HTR-8/SVneo (cell line): ENCODE measurements around the gene TSPEAR.
"Not testable (repeated sequence)": the region's sequence is repeated elsewhere in the genome, so short reads cannot be mapped to it uniquely, and the experiment has no call there.

ENCODE experiments used
- DNase-seq: peaks from one replicate; pipeline ENCODE4 v3.0.0; 2011; ENCODE audit warnings: low spot score, mixed read lengths; ENCODE audit not compliant: insufficient read length
- FAIRE-seq: peaks from 2 replicates; lab custom pipeline; 2011; peaks lifted over from hg19 to GRCh38; lab: Jason Lieb, UNC

Gene TSPEAR

GRCh38 chr21:44503006-44503889, 208.1 kb downstream of the TSPEAR start:
- DNase-seq, FAIRE-seq: not testable (repeated sequence)

DNA sequence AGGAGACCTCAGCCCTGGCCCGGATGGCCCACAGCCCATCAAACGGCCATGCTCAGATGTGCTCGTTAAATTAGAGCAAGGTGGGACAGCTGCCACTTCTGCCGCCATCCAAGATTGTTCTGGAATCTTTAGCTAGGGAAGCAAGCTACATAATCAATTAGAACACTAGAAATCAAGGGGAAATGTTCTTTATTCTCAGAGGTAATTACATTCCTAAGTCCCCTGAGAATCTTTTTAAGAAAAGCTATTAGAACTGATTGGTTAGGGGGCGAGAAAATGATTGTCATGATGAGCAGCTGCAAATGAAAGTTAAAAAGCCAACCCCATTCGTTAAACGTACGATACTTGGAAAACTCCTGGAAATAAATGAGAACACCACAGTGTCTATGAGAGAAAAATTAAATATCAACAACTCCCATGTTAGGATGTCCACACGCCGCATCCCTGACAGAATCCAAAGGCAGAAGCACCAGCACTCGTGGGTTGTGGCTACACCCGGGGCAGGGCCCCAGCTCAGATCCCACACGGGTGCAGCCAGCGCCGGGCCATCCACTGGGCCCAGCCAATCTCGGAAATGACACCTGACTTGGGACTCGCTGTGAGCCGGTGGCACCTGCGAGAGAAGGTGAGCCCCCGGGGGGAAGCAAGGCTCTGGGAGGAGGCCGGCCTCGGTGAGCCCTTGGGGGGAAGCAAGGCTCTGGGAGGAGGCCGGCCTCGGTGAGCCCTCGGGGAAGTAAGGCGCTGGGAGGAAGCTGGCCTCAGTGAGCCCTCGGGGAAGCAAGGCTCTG, 209.0 kb downstream of the TSPEAR start:
- DNase-seq (no peak), FAIRE-seq (no peak)

DNA sequence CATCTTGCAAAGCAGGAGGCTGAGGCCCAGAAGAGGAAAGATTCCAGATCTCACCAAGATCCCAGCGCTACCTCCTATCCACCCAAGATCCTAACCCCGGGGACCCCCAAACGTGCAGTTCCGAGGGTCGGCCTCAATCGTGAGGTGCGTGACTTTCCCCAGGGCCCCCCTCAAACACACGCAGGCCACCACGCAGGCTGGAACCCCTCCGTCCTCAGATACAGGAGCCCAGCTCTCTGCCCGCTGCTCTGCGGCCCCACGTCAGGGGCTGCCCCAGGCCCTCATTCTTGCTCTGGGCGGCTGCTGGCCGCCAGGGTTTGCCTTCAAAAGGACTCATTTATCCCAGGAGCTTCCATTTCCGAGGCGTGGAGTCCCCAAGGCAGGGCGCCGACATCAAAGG, 211.3 kb downstream of the TSPEAR start:
- no peak for FAIRE-seq
- no peak for DNase-seq

DNA sequence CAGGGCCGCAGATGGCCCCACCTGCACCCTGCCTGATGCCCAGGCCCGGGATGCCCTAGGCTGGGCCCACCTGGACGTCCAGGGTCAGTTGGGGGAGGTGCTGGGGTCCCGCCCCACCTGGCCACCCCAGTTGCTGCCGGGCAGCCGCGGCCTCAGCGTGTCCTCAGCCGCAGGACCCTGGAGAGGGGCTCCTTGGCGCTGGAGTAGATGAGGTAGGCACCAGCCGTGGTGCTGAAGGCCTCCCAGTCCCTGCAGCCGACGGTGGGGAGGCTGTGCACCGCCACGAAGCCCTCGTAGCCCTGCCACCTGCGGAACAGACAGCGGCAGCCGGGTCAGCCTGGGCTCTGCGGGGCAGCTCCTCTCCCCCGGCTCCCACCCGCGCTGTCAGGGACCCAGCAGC, 211.7 kb downstream of the TSPEAR start:
- no peak for FAIRE-seq
- DNase-seq, result no peak

- FAIRE-seq (no peak), DNase-seq (no peak)
These were observed 212.2 kb downstream of the TSPEAR start for GRCh38 chr21:44499211-44499560.

DNA sequence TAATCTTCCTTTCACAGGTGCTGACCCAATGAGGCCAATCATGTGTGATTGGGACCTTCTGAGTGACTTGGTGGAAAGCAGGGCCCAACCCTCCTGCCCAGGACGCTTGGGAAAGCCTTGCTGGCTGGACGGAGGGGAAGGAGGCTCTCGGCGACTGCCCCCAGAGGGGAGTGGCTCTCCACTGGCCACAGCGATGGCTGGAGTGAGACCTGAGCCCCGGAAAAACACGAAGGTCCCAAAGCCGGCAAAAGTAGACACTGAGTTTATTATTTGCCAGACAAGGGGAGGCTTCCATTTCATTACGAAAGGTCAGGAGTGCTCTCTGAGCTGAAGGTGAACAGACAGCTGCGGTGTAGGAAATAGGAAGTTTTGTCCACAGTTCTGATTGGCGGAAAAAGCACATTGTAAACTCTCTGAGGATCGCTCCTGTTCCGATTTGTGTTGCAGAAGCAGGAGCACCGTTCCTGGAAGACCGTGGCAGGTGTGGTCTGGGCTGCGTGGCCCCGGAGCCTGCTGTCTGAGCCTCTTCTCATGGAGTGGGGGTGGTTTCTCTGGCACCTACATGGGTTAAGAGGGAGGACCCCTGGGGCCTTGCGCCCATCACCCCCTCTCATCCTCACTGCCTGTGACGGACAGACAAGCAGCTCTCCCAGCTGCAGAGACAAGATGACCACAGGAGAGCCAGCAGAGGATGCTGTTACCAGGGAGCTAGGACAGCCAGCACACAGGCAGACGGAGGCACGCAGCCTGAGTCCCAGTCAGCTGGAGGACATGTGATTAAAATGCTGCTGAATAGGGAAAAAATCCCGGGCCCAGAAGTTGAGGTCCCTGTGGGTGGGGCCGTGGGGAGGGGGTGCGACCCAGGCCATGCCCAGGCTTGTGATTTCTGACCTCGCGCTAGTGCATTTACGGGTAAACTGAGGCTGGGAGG, 212.8 kb downstream of the TSPEAR start:
- DNase-seq, result no peak
- FAIRE-seq, result no peak

- DNase-seq (no peak), FAIRE-seq (no peak)
These were observed 213.7 kb downstream of the TSPEAR start for GRCh38 chr21:44497703-44498126.

DNA sequence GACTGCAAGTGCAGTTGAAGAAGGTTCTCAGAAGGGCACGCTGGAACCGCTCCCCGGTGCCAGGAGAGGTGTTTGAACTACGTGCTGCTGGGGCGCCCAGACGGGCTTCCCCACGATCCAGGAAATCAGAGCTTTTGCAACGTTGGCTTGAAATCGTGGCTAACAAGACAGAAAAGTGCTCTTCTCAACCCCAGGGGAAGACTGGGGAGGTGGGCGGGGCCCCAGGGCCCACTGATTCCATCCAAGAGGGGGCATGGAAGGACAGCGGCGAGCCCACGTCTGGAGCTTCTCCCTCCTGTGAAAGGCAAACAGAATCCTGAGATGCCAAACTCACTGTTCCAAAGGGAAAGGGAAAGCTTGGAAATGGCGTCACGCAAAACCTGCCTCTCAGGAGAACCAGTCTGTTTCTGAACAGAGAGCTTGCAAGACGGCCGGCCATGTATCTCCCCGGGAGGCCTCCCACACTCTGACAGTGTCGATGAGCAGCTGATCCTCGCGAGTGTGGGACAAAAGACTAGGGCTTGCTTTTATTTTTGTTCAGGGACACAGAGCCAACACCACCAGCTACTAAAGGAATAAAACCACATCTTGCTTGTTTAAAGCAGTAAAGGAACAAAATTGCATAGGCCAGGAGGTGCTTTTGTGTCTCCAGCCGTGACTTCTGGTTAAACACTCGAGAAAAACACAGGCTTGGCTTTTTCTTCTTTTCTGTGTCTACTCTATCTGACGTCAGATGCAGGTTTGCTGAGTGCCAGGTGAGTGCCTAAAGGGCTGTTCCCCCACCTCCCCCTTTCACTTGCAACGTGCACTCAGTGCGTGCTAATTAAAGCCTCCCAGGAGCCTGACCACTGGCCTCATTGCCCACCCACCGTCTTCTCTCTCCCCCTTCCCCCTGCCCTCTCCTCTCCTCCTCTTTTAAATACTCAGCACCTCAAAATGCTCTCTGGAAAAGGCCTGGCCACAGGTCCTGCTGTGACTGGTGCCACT, 214.5 kb downstream of the TSPEAR start:
- DNase-seq (no peak), FAIRE-seq (no peak)

- FAIRE-seq (no peak), DNase-seq (no peak)
These were observed 215.5 kb downstream of the TSPEAR start for GRCh38 chr21:44495611-44496563.

DNA sequence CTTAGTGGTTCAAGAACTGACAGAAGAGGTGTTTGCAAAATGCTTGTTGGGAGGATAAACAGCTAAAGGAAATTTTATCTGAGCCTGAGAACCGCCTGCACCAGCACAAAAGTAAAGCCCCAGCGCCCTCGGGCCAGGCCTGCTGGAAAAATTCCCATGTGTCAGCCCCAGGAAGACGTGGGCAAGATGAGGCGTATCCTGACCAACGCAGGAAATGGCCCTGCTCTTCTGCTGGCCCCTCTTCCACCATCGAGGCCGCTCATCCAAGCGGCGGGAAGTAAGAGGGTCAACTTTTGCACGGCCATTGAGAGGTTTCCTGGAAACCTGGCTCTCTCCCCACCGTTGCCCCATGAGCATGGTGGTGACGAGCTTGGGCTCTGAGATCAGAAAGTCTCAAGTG, 216.4 kb downstream of the TSPEAR start:
- FAIRE-seq (no peak), DNase-seq (no peak)

DNA sequence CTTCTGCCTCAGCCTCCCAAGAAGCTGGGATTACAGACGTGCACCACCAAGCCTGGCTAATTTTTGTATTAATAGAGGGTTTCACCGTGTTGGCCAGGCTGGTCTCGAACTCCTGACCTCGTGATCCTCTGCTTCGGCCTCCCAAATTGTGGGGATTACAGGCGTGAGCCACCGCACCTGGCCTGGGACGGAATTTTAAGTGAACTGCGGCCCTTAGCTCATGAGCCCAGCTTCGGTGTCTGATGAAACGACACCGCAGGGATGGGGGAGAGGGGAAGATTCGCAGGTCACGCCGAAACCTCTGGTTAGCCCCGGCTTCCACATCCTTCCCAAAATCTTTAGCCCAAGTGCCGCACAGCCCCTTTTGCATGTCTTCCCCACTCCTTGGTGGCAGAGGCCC, 217.0 kb downstream of the TSPEAR start:
- FAIRE-seq (no peak), DNase-seq (no peak)

GRCh38 chr21:44492567-44493385, 218.6 kb downstream of the TSPEAR start:
- DNase-seq (no peak), FAIRE-seq (no peak)

DNA sequence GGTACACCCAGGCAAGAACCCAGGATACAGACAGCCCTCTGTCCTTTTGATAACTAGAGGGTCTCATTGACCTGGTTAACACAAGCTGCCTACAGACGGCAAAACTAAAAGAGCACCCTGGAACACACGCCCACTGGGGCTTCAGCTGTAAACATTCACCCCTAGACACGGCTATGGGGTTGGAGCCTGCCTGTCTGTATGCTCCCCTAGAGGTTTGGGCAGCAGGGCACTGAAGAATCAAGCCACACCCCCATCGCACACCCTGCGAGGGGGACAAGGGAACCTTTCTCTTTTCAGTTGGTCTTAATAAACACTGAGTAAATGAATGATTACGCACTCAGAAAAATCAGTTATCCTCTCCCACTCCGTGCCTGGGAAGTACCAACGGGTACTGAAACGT, 220.6 kb downstream of the TSPEAR start:
- DNase-seq, result no peak

DNA sequence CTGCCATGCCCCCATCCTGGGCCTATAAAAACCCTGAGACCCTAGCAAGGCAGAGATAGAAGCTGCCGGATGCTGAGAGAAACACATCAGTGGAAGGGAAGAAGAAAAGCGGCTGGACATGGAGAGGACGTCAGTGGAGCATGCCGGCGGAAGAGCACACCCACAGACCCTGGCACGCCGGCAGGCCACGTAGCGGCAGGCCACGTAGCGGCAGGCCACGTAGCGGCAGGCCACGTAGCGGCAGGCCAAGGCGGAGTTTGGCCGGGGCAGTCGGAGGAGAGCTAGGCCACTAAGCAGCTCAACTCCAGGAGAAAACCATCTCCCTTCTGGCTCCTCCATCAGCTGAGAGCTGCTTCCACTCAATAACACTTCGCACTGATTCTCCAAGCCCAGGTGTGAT, 221.0 kb downstream of the TSPEAR start:
- FAIRE-seq (no peak), DNase-seq (no peak)

More for the DNA sequence above, 220.6 kb downstream of the TSPEAR start:
- no peak for FAIRE-seq

DNA sequence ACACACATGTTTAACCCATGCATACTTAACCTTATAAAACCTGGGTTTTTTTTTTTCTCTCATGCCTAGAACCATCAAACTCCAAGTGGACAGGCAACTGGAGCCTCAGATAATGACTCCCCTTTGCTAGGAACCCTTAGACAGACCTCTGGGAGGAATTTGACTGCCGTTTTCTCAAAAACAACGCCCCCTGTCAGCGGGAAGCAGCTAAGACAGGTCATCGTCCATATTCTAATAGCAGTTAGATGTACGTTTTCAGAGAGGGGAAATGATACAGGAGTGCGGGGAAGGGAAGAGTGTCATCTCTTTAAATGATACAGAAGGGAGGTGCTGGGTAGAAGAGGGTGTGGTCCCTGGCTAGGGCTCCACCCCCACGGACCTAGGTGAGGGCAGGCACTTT, 221.4 kb downstream of the TSPEAR start:
- no peak for FAIRE-seq
- no peak for DNase-seq

- DNase-seq (no peak), FAIRE-seq (no peak)
These were observed 223.5 kb downstream of the TSPEAR start for GRCh38 chr21:44487831-44488230.

- no peak for FAIRE-seq
- DNase-seq, result no peak
These were observed 225.1 kb downstream of the TSPEAR start for GRCh38 chr21:44486302-44486701.
